Gastroesophageal sphincter (tissue), 4 donors: ENCODE results near the gene BRINP3. TPM values are rescaled to one million over a fixed set of nuclear protein-coding genes. Genes with fewer than 3 reads are reported as not detected.

ENCODE experiments used
- ATAC-seq: fragments of 150-250 bp; one replicate; pipeline ENCODE4 v1.9.1; 2016; ENCODE audit warnings: mild to moderate bottlenecking, moderate library complexity
- H3K27ac ChIP-seq, 4 donors: fragments of 200-600 bp; sonication (generic) in 3 of 4; 1 replicate in 3 of 4; 2 replicates in 1 of 4; pipeline ENCODE4 v1.5.1; 2016 to 2019
- H3K27me3 ChIP-seq: fragments of 200-600 bp; sonication (generic); one replicate; pipeline ENCODE4 v1.5.1; 2019
- H3K36me3 ChIP-seq, 2 donors: fragments of 200-600 bp; sonication (generic); one replicate each; pipeline ENCODE4 v1.5.1; 2019; ENCODE audit warnings: control low read depth in 1 of 2
- H3K4me1 ChIP-seq, 3 donors: fragments of 200-600 bp; sonication (generic); 1 replicate in 2 of 3; 2 replicates in 1 of 3; pipeline ENCODE4 v1.5.1; 2016 to 2019; ENCODE audit warnings: control low read depth in 2 of 3
- H3K4me3 ChIP-seq, 2 donors: fragments of 200-600 bp; sonication (generic); one replicate each; pipeline ENCODE4 v1.5.1; 2019; ENCODE audit warnings: mild to moderate bottlenecking in 1 of 2, moderate library complexity in 1 of 2
- H3K9me3 ChIP-seq, 3 donors: fragments of 200-600 bp; sonication (generic); one replicate each; pipeline ENCODE4 v1.5.1; 2017 to 2019; ENCODE audit warnings: control low read depth in 2 of 3
- CTCF ChIP-seq, 4 experiments: fragments of 200-600 bp in 2 of 4; fragments of 450-650 bp in 2 of 4; sonication (generic) in 1 of 4; IDR thresholded peaks; one replicate each; pipeline ENCODE4 v1.5.1; 2017 to 2019; ENCODE audit warnings: antibody characterized with exemption in 4 of 4, mild to moderate bottlenecking in 2 of 4, moderate library complexity in 2 of 4
- EP300 ChIP-seq: sonication (generic); formaldehyde crosslinking; IDR thresholded peaks from one replicate; pipeline ENCODE4 v1.6.1; 2017; ENCODE audit warnings: antibody characterized with exemption, mild to moderate bottlenecking
- POLR2A ChIP-seq, 2 donors: fragments of 450-650 bp; IDR thresholded peaks; one replicate each; pipeline ENCODE4 v1.6.1; 2017; ENCODE audit warnings: antibody characterized with exemption in 2 of 2, mild to moderate bottlenecking in 2 of 2, moderate library complexity in 1 of 2
- POLR2AphosphoS5 ChIP-seq: sonication (generic); formaldehyde crosslinking; IDR thresholded peaks from one replicate; pipeline ENCODE4 v1.6.1; 2017; ENCODE audit warnings: antibody characterized with exemption
- WGBS, 2 donors: methylation state at CpG; one replicate each; pipeline ENCODE4 v1.1.5; 2018; ENCODE audit warnings: low coverage in 1 of 2; 5-methylcytosine and 5-hydroxymethylcytosine counted together
- total RNA-seq, 4 donors: library from RNA; depleted of rRNA; stranded (reverse); fragments of >200 nt; gene quantifications; one replicate each; pipeline ENCODE4 v1.1.0, GENCODE V29; 2016

The BRINP3 gene
- total RNA-seq, 4 donors from 2014 or later: 6.7 to 24.7 (median 12.0) TPM

- Histone ChIP-seq H3K9me3 (no peaks in the 10 kb centered on the region), H3K36me3 (no peaks in the 10 kb centered on the region), H3K4me3 (no peak overlapping the region), H3K27ac (no peak overlapping the region), H3K27me3 (no peaks in the 10 kb centered on the region), H3K4me1 (no peaks in the 10 kb centered on the region)
- TF ChIP-seq CTCF (IDR thresholded peaks at IDR 0.05) (no peak), POLR2A (IDR thresholded peaks at IDR 0.05) (no peak), EP300 (no peak), POLR2AphosphoS5 (no peak)
- WGBS, 2 donors: 58 to 86% methylated on average over 3 of the region's 3 CpGs
- no peak for ATAC-seq
Observed at GRCh38 chr1:190456129-190456528, 21.5 kb downstream of the BRINP3 start.

- no peak overlapping the region for H3K4me3 ChIP-seq
- TF ChIP-seq POLR2AphosphoS5 (no peak), CTCF (IDR thresholded peaks at IDR 0.05) (no peak), POLR2A (IDR thresholded peaks at IDR 0.05) (no peak), EP300 (no peak)
- H3K36me3 ChIP-seq: no peaks in the 10 kb centered on the region
- H3K27ac ChIP-seq: no peak overlapping the region
- no peak for ATAC-seq
- 67 to 82% methylated on average over 1 of the region's 1 CpG for WGBS, 2 donors
- H3K4me1 ChIP-seq: no peaks in the 10 kb centered on the region
- no peaks in the 10 kb centered on the region for H3K9me3 ChIP-seq
- no peaks in the 10 kb centered on the region for H3K27me3 ChIP-seq
Observed at GRCh38 chr1:190455631-190456030, 22.0 kb downstream of the BRINP3 start.

GRCh38 chr1:190453550-190453949, 24.1 kb downstream of the BRINP3 start:
- no peaks in the 10 kb centered on the region for H3K9me3 ChIP-seq
- H3K27me3 ChIP-seq: no peaks in the 10 kb centered on the region
- ATAC-seq: no peak
- no peak for TF ChIP-seq POLR2A (IDR thresholded peaks at IDR 0.05)
- no peak for TF ChIP-seq EP300
- no peak for TF ChIP-seq POLR2AphosphoS5
- TF ChIP-seq CTCF (IDR thresholded peaks at IDR 0.05): no peak
- H3K27ac ChIP-seq: no peak overlapping the region
- H3K36me3 ChIP-seq: no peaks in the 10 kb centered on the region
- H3K4me3 ChIP-seq: no peak overlapping the region
- no peaks in the 10 kb centered on the region for H3K4me1 ChIP-seq

- no peak for TF ChIP-seq EP300
- no peak for TF ChIP-seq POLR2AphosphoS5
- TF ChIP-seq CTCF (IDR thresholded peaks at IDR 0.05): no peak
- no peak for TF ChIP-seq POLR2A (IDR thresholded peaks at IDR 0.05)
- H3K27me3 ChIP-seq: no peaks in the 10 kb centered on the region
- H3K4me1 ChIP-seq: no peaks in the 10 kb centered on the region
- no peak overlapping the region for H3K4me3 ChIP-seq
- no peak overlapping the region for H3K27ac ChIP-seq
- no peak for ATAC-seq
- WGBS, 2 donors: 86 to 96% methylated on average over 11 to 13 of the region's 17 CpGs
- no peaks in the 10 kb centered on the region for H3K36me3 ChIP-seq
- no peaks in the 10 kb centered on the region for H3K9me3 ChIP-seq
Observed at GRCh38 chr1:190452272-190452848, 25.3 kb downstream of the BRINP3 start.

- Histone ChIP-seq H3K27ac (no peak overlapping the region), H3K36me3 (no peaks in the 10 kb centered on the region), H3K4me1 (no peaks in the 10 kb centered on the region), H3K9me3 (no peaks in the 10 kb centered on the region), H3K27me3 (no peaks in the 10 kb centered on the region), H3K4me3 (no peak overlapping the region)
- no peak for TF ChIP-seq CTCF (IDR thresholded peaks at IDR 0.05)
- TF ChIP-seq POLR2AphosphoS5: no peak
- no peak for TF ChIP-seq EP300
- no peak for TF ChIP-seq POLR2A (IDR thresholded peaks at IDR 0.05)
- WGBS, 2 donors: 92 to 93% methylated on average over 7 to 12 of the region's 12 CpGs
- no peak for ATAC-seq
Observed at GRCh38 chr1:190444464-190444863, 33.2 kb downstream of the BRINP3 start.
